NB4 (cell line): ENCODE results near the gene SMYD3.
A peak's percentile ranks its signal among the peaks of the same experiment; 100 is the strongest.

ENCODE experiments used
- DNase-seq: peaks from one replicate; pipeline ENCODE4 v3.0.0; 2010; ENCODE audit warnings: low read depth
- H3K4me3 ChIP-seq: one replicate; pipeline ENCODE4 v1.5.1; 2011; ENCODE audit warnings: mild to moderate bottlenecking, low read depth, low read length, moderate library complexity
- MAX ChIP-seq: IDR thresholded peaks from 2 replicates; pipeline ENCODE4 v1.6.1; 2011; ENCODE audit warnings: low read depth, low read length
- MYC ChIP-seq: IDR thresholded peaks from 2 replicates; pipeline ENCODE4 v1.6.1; 2011; ENCODE audit warnings: low read depth, low read length
- POLR2A ChIP-seq: IDR thresholded peaks from 2 replicates; pipeline ENCODE4 v1.6.1; 2011; ENCODE audit warnings: mild to moderate bottlenecking; ENCODE audit not compliant: insufficient read length; ENCODE audit errors: extremely low read depth
- TF ChIP-seq, protein P1 (sequence below): IDR thresholded peaks from one replicate; pipeline ENCODE4 v1.5.1; 2012; ENCODE audit warnings: low read depth, low read length

Gene SMYD3

DNA sequence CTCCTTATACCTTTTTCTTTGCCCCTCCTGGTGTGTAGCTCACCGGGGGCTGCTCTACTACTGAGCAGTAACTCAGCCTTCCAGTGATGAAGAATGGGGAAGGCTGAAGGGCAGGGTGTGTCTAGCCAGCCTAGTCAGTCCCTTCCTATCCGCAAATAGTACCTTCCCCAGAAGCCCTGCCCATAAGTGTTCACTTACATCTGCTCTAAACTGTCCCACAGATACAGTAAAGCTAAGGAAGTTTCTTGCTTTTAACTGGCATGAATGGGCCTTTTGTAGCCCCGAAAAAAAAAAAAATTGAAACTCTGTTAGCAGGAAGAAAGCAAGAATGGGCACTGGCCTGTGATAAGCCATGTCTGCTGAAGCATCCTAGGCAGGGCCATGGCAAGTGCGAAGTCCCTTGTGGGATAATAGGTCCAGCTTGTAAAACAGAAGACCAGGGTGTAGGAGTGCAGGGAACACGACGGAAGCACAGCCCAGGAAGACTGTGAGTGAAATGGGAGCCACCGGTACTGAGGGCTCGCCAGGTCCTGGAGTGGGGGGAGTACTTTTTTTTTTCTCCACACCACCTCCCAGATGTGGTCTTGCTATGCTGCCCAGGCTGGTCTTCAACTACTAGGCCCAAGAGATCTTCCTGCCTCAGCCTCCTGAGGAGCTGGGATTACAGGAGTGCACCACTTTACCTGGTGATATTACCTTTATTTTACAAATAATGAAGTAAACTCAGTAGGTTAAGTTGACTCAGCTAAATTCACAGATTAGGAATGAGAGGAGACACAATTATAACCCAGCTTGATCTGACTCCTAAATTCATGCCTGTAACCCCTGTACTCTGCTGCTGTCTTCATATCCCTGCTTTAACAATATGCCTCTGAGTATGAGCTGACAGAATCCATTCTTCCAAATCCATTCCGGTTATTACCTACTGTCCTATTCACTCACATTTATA, 347.5 kb downstream of the SMYD3 start:
- H3K4me3 ChIP-seq, result no peak overlapping the region
- TF ChIP-seq MAX (no peak), MYC (no peak), POLR2A (no peak)
- TF ChIP-seq, protein P1, sequence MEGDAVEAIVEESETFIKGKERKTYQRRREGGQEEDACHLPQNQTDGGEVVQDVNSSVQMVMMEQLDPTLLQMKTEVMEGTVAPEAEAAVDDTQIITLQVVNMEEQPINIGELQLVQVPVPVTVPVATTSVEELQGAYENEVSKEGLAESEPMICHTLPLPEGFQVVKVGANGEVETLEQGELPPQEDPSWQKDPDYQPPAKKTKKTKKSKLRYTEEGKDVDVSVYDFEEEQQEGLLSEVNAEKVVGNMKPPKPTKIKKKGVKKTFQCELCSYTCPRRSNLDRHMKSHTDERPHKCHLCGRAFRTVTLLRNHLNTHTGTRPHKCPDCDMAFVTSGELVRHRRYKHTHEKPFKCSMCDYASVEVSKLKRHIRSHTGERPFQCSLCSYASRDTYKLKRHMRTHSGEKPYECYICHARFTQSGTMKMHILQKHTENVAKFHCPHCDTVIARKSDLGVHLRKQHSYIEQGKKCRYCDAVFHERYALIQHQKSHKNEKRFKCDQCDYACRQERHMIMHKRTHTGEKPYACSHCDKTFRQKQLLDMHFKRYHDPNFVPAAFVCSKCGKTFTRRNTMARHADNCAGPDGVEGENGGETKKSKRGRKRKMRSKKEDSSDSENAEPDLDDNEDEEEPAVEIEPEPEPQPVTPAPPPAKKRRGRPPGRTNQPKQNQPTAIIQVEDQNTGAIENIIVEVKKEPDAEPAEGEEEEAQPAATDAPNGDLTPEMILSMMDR, result no peak
- DNase-seq, result no peak

- TF ChIP-seq MYC, result no peak
- no peak for DNase-seq
- H3K4me3 ChIP-seq, result no peak overlapping the region
Measured at GRCh38 chr1:246158131-246158530, 348.9 kb downstream of the SMYD3 start.

- TF ChIP-seq MAX, result no peak
- TF ChIP-seq POLR2A, result no peak
- TF ChIP-seq, protein P1, result no peak
- TF ChIP-seq MYC, result no peak
- DNase-seq, result peak; percentile 83
- H3K4me3 ChIP-seq, result no peak overlapping the region
Measured at GRCh38 chr1:246157516-246157915, 349.6 kb downstream of the SMYD3 start.

DNA sequence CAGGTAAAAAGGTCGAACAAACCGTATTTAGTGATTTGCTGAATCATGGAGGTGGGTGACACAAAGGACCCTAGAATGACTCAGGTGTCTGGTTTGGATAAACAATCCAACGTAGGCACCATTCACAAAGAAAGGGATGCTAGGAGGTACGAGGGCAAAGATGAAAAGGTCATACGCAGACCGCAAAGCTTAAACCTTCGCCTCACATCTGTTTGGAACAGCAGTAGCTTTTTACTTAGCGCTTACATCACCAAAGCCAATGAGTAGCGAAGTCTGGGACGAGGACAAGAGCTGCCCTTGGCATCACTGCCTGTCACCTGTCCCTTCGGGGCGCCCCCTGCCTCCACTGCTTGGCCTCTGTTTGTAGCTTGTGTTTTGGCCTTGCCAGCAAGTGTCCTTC, 350.2 kb downstream of the SMYD3 start:
- TF ChIP-seq POLR2A, result no peak
- TF ChIP-seq, protein P1, result no peak
- TF ChIP-seq MYC, result no peak
- TF ChIP-seq MAX, result no peak
- DNase-seq, result no peak
- no peak overlapping the region for H3K4me3 ChIP-seq

DNA sequence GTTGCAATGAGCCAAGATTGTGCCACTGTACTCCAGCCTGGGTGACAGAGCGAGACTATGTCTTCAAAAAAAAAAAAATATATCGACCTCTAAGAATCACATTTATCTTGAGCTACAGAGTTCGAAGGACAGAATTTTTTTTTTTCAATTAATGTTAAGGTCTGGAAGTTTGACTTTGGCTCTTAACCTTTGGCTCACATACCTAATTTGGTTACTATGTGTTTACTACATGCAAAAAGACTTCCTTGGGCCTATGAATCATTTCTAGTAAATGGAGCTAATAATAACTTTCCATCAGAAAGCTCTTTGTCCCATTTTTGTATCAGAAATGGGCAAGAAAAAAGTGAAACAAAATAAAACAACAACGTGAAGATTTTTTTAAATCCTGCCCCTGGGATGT, 351.2 kb downstream of the SMYD3 start:
- H3K4me3 ChIP-seq, result no peak overlapping the region
- DNase-seq, result no peak
- TF ChIP-seq POLR2A (no peak), MYC (no peak), MAX (no peak)
- TF ChIP-seq, protein P1, result no peak

GRCh38 chr1:246153796-246154212, 353.3 kb downstream of the SMYD3 start:
- no peak overlapping the region for H3K4me3 ChIP-seq
- DNase-seq, result peak; percentile 15
- no peak for TF ChIP-seq POLR2A
- TF ChIP-seq, protein P1, result no peak
- no peak for TF ChIP-seq MAX
- TF ChIP-seq MYC, result no peak
